ENCODE data around the gene TFCP2. TPM values are rescaled to one million over a fixed set of nuclear protein-coding genes. Genes with fewer than 3 reads are reported as not detected.

Gene TFCP2
- total RNA-seq, 1 donor from 2014 or later = 22.8 TPM

- DNase-seq = no peak
Observed at GRCh38 chr12:51067229-51067628, 105.7 kb downstream of the TFCP2 start.

GRCh38 chr12:51065530-51065929, 107.4 kb downstream of the TFCP2 start:
- Histone ChIP-seq H3K27me3 (ENCODE audit: low read depth) (no peaks in the 10 kb centered on the region), H3K4me3 (no peak overlapping the region), H3K27ac (replicated peaks) (no peak overlapping the region), H3K36me3 (peaks cover 98% of the 10 kb centered on the region), H3K9me3 (replicated peaks) (no peaks in the 10 kb centered on the region), H3K4me1 (no peaks in the 10 kb centered on the region)
- TF ChIP-seq, protein P1, sequence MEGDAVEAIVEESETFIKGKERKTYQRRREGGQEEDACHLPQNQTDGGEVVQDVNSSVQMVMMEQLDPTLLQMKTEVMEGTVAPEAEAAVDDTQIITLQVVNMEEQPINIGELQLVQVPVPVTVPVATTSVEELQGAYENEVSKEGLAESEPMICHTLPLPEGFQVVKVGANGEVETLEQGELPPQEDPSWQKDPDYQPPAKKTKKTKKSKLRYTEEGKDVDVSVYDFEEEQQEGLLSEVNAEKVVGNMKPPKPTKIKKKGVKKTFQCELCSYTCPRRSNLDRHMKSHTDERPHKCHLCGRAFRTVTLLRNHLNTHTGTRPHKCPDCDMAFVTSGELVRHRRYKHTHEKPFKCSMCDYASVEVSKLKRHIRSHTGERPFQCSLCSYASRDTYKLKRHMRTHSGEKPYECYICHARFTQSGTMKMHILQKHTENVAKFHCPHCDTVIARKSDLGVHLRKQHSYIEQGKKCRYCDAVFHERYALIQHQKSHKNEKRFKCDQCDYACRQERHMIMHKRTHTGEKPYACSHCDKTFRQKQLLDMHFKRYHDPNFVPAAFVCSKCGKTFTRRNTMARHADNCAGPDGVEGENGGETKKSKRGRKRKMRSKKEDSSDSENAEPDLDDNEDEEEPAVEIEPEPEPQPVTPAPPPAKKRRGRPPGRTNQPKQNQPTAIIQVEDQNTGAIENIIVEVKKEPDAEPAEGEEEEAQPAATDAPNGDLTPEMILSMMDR (IDR thresholded peaks at IDR 0.05; ENCODE audit: borderline replicate concordance) = no peak
- intact Hi-C loops (cut with micrococcal nuclease) = no loop called here
- no peak for DNase-seq

More at GRCh38 chr12:51067229-51067628, 105.7 kb downstream of the TFCP2 start:
- intact Hi-C loops (cut with micrococcal nuclease) = no loop called here
- Histone ChIP-seq H3K4me1 (no peaks in the 10 kb centered on the region), H3K36me3 (peaks cover 99% of the 10 kb centered on the region), H3K27me3 (ENCODE audit: low read depth) (no peaks in the 10 kb centered on the region), H3K4me3 (no peak overlapping the region), H3K27ac (replicated peaks) (no peak overlapping the region), H3K9me3 (replicated peaks) (no peaks in the 10 kb centered on the region)
- TF ChIP-seq, protein P1 (IDR thresholded peaks at IDR 0.05; ENCODE audit: borderline replicate concordance) = no peak

- Histone ChIP-seq H3K27me3 (ENCODE audit: low read depth) (no peaks in the 10 kb centered on the region), H3K4me3 (no peak overlapping the region), H3K9me3 (replicated peaks) (no peaks in the 10 kb centered on the region), H3K4me1 (no peaks in the 10 kb centered on the region), H3K27ac (replicated peaks) (no peak overlapping the region), H3K36me3 (peaks cover 99% of the 10 kb centered on the region)
- TF ChIP-seq, protein P1 (IDR thresholded peaks at IDR 0.05; ENCODE audit: borderline replicate concordance) = no peak
- intact Hi-C loops (cut with micrococcal nuclease) = no loop called here
- no peak for DNase-seq
Observed at GRCh38 chr12:51062631-51063397, 110.1 kb downstream of the TFCP2 start.

GRCh38 chr12:51059086-51059485, 113.8 kb downstream of the TFCP2 start:
- DNase-seq = no peak

DNA sequence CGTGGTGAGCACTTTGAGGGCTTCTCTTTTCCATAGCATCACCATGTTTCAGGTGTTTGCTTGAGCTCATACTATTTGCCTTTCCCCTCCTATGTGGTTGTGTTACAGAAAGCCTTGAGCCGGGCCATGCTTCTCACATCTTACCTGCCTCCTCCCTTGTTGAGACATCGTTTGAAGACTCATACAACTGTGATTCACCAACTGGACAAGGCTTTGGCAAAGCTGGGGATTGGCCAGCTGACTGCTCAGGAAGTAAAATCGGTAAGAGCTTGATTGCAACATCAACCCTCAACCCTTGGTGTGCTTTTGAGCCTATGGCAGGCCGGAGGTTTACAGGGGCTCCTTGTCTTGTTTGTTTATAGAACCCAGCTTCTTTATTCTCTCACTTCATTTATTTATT, 116.7 kb downstream of the TFCP2 start:
- Histone ChIP-seq H3K4me3 (no peak overlapping the region), H3K9me3 (replicated peaks) (no peaks in the 10 kb centered on the region), H3K36me3 (peaks cover 98% of the 10 kb centered on the region), H3K4me1 (no peaks in the 10 kb centered on the region), H3K27me3 (ENCODE audit: low read depth) (no peaks in the 10 kb centered on the region), H3K27ac (replicated peaks) (no peak overlapping the region)
- TF ChIP-seq, protein P1 (IDR thresholded peaks at IDR 0.05; ENCODE audit: borderline replicate concordance) = no peak
- intact Hi-C loops (cut with micrococcal nuclease) = no loop called here
- DNase-seq = no peak

More at GRCh38 chr12:51059086-51059485, 113.8 kb downstream of the TFCP2 start:
- no peak overlapping the region for H3K4me3 ChIP-seq
- H3K27me3 ChIP-seq (ENCODE audit: low read depth) = no peaks in the 10 kb centered on the region
- no peak overlapping the region for H3K27ac ChIP-seq (replicated peaks)
- TF ChIP-seq, protein P1 (IDR thresholded peaks at IDR 0.05; ENCODE audit: borderline replicate concordance) = no peak
- peaks cover 98% of the 10 kb centered on the region for H3K36me3 ChIP-seq
- intact Hi-C loops (cut with micrococcal nuclease) = no loop called here
- no peaks in the 10 kb centered on the region for H3K9me3 ChIP-seq (replicated peaks)
- no peaks in the 10 kb centered on the region for H3K4me1 ChIP-seq
